Measurements from ENCODE around the gene YWHAB. TPM values are rescaled to one million over a fixed set of nuclear protein-coding genes. Genes with fewer than 3 reads are reported as not detected.

Gene YWHAB
- total and polyA plus RNA-seq, 10 of the 15 experiments (the other 5 are each of a cell fraction or from before 2014, with no cell fraction given): 63.5 to 323 (median 144) TPM

- Histone ChIP-seq H3K79me2 (ENCODE audit: control insufficient read depth, insufficient read depth, low read length) (no peaks in the 10 kb centered on the region), H3K27ac (ENCODE audit: control insufficient read depth, insufficient read depth) (no peak overlapping the region), H3K4me2 (ENCODE audit: control insufficient read depth, insufficient read depth) (no peak overlapping the region), H3K36me3 (ENCODE audit: control insufficient read depth in 2 of 2, insufficient read depth in 2 of 2, low read length in 1 of 2) (peaks cover 2 to 9% of the 10 kb centered on the region in 2 experiments; a peak in 2 of 4 replicates), H4K20me1 (ENCODE audit: control insufficient read depth, insufficient read depth) (no peaks in the 10 kb centered on the region), H3K27me3 (replicated peaks in 1 of 2; ENCODE audit: control insufficient read depth in 2 of 2, insufficient read depth in 2 of 2, low read length in 1 of 2) (no peaks in the 10 kb centered on the region), H3K4me1 (ENCODE audit: control insufficient read depth, insufficient read depth, low read length) (no peaks in the 10 kb centered on the region), H3K9me3 (replicated peaks; ENCODE audit: control insufficient read depth, insufficient read depth, low read length) (no peaks in the 10 kb centered on the region), H3K9ac (ENCODE audit: control insufficient read depth, insufficient read depth, low read length) (no peak overlapping the region), H3K4me3 (no peak overlapping the region), H2AFZ (ENCODE audit: control insufficient read depth, low read depth, low read length) (no peak overlapping the region)
- ATAC-seq (no peak), DNase-seq (ENCODE audit: low read depth, low spot score) (no peak), FAIRE-seq (no peak)
- CTCF ChIA-PET: no interaction called here
- 96% methylated on average over 8 of the region's 8 CpGs for WGBS (ENCODE audit: insufficient coverage, insufficient replicate concordance, low lambda C conversion rate, missing lambda C conversion rate)
- in situ Hi-C loops (cut with MboI) (no loop called here), intact Hi-C loops (cut with micrococcal nuclease; ENCODE audit: unreplicated experiment) (no loop called here)
- TF ChIP-seq POLR2A (IDR thresholded peaks at IDR 0.05; ENCODE audit: low read depth, low read length) (no peak), NRF1 (conservative IDR thresholded peaks at IDR 0.05; ENCODE audit: low read depth, low read length) (no peak), SMAD5 (IDR thresholded peaks at IDR 0.05; ENCODE audit: low read depth) (no peak), SPI1 (IDR thresholded peaks at IDR 0.05; ENCODE audit: borderline replicate concordance, insufficient read depth, low read depth, low read length) (no peak), KDM1A (IDR thresholded peaks at IDR 0.05; ENCODE audit: borderline replicate concordance) (no peak), KLF5 (IDR thresholded peaks at IDR 0.05; ENCODE audit: partially characterized antibody) (no peak), EP300 (IDR thresholded peaks at IDR 0.05; ENCODE audit: borderline replicate concordance in 1 of 2, control insufficient read depth in 1 of 2, low read depth in 2 of 2, low read length in 2 of 2) (no peak), ZNF207 (IDR thresholded peaks at IDR 0.05; ENCODE audit: borderline replicate concordance) (no peak), ASH2L (IDR thresholded peaks at IDR 0.05; ENCODE audit: borderline replicate concordance, low read depth) (no peak), ESRRA (IDR thresholded peaks at IDR 0.05; ENCODE audit: low read length) (no peak), STAT1 (conservative IDR thresholded peaks at IDR 0.05) (no peak), PAX5 (IDR thresholded peaks at IDR 0.05; ENCODE audit: borderline replicate concordance, low read depth, low read length) (no peak), ZZZ3 (IDR thresholded peaks at IDR 0.05; ENCODE audit: control insufficient read depth, insufficient read length, low read depth) (no peak), NBN (IDR thresholded peaks at IDR 0.05) (no peak), CBX5 (IDR thresholded peaks at IDR 0.05; ENCODE audit: low read depth) (no peak)
- SMC1A ChIA-PET (ENCODE audit: uncharacterized antibody, unreplicated experiment): no interaction called here
- RAD21 ChIA-PET (ENCODE audit: unreplicated experiment): no interaction called here
- POLR2A ChIA-PET: interaction anchor here (1.7 kb wide), 1 partner anchor 48 kb away, joined by 4 read pairs; the partner anchor contains the start of gene YWHAB
- BruUV-seq (replicated peaks): no TSS peak
Measured at GRCh38 chr20:44932916-44933315, 47.4 kb downstream of the YWHAB start.
